Glutamatergic neuron (in vitro differentiated cells): ENCODE results near the gene CHID1. TPM values are rescaled to one million over a fixed set of nuclear protein-coding genes. Genes with fewer than 3 reads are reported as not detected.
A peak's percentile ranks its signal among the peaks of the same experiment; 100 is the strongest.

Experiments used
- DNase-seq: peaks from one replicate; pipeline ENCODE4 v3.0.0; 2022
- H3K27ac Mint-ChIP-seq: one replicate; pipeline ENCODE4 v1.8.0; 2020; ENCODE audit warnings: mild to moderate bottlenecking, mixed read lengths, inconsistent platforms; ENCODE audit not compliant: unreplicated experiment
- H3K27me3 Mint-ChIP-seq: one replicate; pipeline ENCODE4 v1.8.0; 2020; ENCODE audit warnings: mild to moderate bottlenecking, moderate library complexity, mixed read lengths, inconsistent platforms; ENCODE audit not compliant: unreplicated experiment
- H3K36me3 Mint-ChIP-seq: one replicate; pipeline ENCODE4 v1.8.0; 2020; ENCODE audit warnings: mild to moderate bottlenecking, mixed read lengths, inconsistent platforms; ENCODE audit not compliant: unreplicated experiment
- H3K4me1 Mint-ChIP-seq: one replicate; pipeline ENCODE4 v1.8.0; 2020; ENCODE audit warnings: mild to moderate bottlenecking, low read depth, mixed read lengths, inconsistent platforms; ENCODE audit not compliant: unreplicated experiment
- H3K4me3 Mint-ChIP-seq: one replicate; pipeline ENCODE4 v1.8.0; 2020; ENCODE audit warnings: mild to moderate bottlenecking, mixed read lengths, inconsistent platforms; ENCODE audit not compliant: unreplicated experiment
- H3K9me3 Mint-ChIP-seq: one replicate; pipeline ENCODE4 v1.8.0; 2020; ENCODE audit warnings: mild to moderate bottlenecking, moderate library complexity, mixed read lengths, inconsistent platforms; ENCODE audit not compliant: unreplicated experiment
- total RNA-seq: library from RNA; stranded (reverse); fragmentation: NEBNext Ultra II Directional; extraction: Animal tissue kit (Norgen Biotek cat#: 25700); gene quantifications from one replicate; pipeline ENCODE4 v1.2.1, GENCODE V29; 2021; ENCODE audit not compliant: unreplicated experiment
- TF ChIP-seq, protein P1 (sequence below): fragments of 200-600 bp; sonication (generic); IDR thresholded peaks from one replicate; pipeline ENCODE4 v1.5.0; 2021; ENCODE audit not compliant: partially characterized antibody, unreplicated experiment

The CHID1 gene
- total RNA-seq, 1 donor from 2014 or later = 56.1 TPM

DNA sequence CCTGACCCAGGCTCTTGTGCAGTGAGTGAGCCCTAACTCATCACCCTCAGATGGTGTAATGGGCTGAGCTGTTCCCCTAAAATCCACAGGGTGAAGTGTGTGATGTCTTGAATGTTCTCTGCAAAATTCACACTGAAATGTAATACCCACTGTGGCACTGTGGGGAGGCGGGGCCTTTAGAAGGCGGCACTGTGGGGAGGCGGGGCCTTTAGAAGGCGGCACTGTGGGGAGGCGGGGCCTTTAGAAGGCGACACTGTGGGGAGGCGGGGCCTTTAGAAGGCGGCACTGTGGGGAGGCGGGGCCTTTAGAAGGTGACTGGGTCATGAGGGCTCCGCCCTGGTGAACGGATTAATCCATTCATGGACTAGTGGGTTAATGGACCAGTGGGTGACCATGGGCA lies 33.0 kb downstream of the CHID1 start:
- Mint-ChIP-seq H3K27ac (no peak overlapping the region), H3K27me3 (peaks cover 8% of the 10 kb centered on the region), H3K4me1 (peaks cover 10% of the 10 kb centered on the region), H3K4me3 (no peak overlapping the region), H3K9me3 (peaks cover 7% of the 10 kb centered on the region), H3K36me3 (peaks cover 6% of the 10 kb centered on the region)
- TF ChIP-seq, protein P1, sequence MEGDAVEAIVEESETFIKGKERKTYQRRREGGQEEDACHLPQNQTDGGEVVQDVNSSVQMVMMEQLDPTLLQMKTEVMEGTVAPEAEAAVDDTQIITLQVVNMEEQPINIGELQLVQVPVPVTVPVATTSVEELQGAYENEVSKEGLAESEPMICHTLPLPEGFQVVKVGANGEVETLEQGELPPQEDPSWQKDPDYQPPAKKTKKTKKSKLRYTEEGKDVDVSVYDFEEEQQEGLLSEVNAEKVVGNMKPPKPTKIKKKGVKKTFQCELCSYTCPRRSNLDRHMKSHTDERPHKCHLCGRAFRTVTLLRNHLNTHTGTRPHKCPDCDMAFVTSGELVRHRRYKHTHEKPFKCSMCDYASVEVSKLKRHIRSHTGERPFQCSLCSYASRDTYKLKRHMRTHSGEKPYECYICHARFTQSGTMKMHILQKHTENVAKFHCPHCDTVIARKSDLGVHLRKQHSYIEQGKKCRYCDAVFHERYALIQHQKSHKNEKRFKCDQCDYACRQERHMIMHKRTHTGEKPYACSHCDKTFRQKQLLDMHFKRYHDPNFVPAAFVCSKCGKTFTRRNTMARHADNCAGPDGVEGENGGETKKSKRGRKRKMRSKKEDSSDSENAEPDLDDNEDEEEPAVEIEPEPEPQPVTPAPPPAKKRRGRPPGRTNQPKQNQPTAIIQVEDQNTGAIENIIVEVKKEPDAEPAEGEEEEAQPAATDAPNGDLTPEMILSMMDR = no peak
- DNase-seq = no peak

DNA sequence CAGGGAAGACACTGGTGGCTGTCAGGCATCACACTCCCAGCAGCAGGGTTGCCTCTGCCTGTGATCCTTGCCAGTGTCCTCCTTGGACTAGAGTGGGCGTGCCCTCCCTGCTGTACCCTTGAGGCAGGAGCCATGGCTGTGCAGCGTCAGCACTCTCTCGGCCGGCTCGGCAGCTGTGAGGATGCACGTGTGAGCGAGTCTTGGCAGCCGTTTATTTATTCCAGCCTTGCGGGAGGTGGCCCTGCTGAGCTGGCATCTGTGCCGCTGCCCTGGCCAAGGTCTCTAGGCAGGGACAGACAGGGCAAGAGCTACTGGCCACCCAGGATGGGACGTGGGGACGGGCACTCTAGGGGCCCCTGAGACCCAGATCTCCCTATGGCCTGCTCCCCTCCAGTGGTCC lies 34.1 kb downstream of the CHID1 start:
- Mint-ChIP-seq H3K9me3 (peaks cover 4% of the 10 kb centered on the region), H3K27me3 (peaks cover 7% of the 10 kb centered on the region), H3K27ac (no peak overlapping the region), H3K4me3 (no peak overlapping the region), H3K4me1 (peaks cover 6% of the 10 kb centered on the region), H3K36me3 (no peaks in the 10 kb centered on the region)
- TF ChIP-seq, protein P1 = no peak
- peak; percentile 40 for DNase-seq

DNA sequence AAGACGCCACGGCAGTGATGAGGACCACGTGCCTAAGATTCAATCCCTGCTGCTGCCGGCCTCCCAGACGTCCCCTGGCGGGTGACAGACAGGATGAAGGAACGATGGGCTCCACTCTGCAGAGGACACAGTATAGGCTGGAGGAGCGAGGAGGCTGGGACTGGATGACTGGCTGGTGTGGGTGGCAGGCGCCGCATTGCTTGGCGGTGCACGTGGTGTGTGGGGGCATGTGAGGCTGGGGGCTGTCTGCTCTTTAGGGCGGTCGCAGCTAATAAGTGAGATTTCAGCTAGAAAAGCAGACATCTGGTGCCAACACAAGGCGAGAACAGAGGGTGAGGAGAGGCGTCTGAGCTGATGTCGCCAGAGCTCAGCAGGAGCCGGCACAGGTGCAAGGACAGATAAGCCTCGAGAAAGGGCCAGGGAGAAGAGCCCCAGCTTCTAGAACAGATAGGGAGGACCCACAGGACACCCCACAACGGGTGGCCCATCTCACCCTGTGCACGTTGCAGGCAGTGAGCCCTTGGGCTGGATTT lies 34.8 kb downstream of the CHID1 start:
- Mint-ChIP-seq H3K4me1 (peaks cover 6% of the 10 kb centered on the region), H3K27ac (peak overlapping the region; percentile 62)

DNA sequence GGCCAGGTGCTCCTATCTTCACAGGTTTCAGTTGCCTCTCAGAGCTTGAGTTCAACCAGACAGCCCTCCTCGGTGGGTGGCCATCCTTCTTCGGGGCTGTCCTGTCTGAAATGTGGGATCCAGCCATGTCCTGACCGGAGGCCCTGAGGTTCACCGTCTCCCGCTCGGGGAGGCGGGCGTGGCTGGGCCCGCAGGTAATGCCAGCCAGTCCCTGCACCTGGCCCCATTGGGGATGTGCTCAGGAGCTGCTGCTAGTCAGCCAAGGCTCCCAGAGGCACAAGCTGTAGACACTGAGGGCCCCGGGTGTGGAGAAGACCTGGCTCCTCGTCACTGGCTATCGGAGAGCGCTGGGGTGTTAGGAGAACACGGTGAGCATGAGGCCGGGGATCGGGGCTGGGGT lies 35.4 kb downstream of the CHID1 start:
- peaks cover 4% of the 10 kb centered on the region for H3K9me3 Mint-ChIP-seq
- DNase-seq = no peak
- TF ChIP-seq, protein P1 = no peak
- H3K4me3 Mint-ChIP-seq = no peak overlapping the region
- peaks cover 6% of the 10 kb centered on the region for H3K4me1 Mint-ChIP-seq
- H3K36me3 Mint-ChIP-seq = no peaks in the 10 kb centered on the region
- H3K27ac Mint-ChIP-seq = no peak overlapping the region
- peaks cover 8% of the 10 kb centered on the region for H3K27me3 Mint-ChIP-seq

More for the DNA sequence above, 34.8 kb downstream of the CHID1 start:
- H3K9me3 Mint-ChIP-seq = peaks cover 4% of the 10 kb centered on the region
- H3K4me3 Mint-ChIP-seq = peak overlapping the region; percentile 61
- no peaks in the 10 kb centered on the region for H3K36me3 Mint-ChIP-seq
- H3K27me3 Mint-ChIP-seq = peaks cover 7% of the 10 kb centered on the region
- no peak for DNase-seq
- TF ChIP-seq, protein P1 = no peak

DNA sequence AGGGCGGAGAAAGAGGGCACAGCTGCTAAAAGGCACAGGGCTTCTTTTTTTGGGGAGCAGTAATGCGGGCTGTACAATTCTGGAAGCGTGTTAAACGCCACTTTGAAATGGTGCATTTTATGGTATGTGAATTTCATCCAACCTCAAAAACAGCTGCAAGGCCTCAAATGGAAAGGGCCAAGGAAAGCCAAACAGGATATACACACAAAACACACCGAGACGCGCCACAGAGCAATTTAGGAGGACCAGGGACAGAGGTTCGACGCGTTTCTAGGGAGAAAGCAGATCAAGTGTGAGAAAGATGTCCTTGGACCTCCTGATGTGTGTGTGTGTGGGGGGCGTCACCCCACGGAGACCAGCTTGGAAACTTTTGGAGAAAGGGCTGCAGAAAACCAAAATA lies 36.9 kb downstream of the CHID1 start:
- peak overlapping the region; percentile 72 for H3K27ac Mint-ChIP-seq
- no peaks in the 10 kb centered on the region for H3K9me3 Mint-ChIP-seq
- no peaks in the 10 kb centered on the region for H3K36me3 Mint-ChIP-seq
- peaks cover 11% of the 10 kb centered on the region for H3K27me3 Mint-ChIP-seq
- H3K4me1 Mint-ChIP-seq = peaks cover 6% of the 10 kb centered on the region
- DNase-seq = no peak
- H3K4me3 Mint-ChIP-seq = no peak overlapping the region
- TF ChIP-seq, protein P1 = no peak
